IMR-90 (cell line): ENCODE data around the gene SLC2A14. TPM values are rescaled to one million over a fixed set of nuclear protein-coding genes. Genes with fewer than 3 reads are reported as not detected.
"Not testable (repeated sequence)": the region's sequence is repeated elsewhere in the genome, so short reads cannot be mapped to it uniquely, and the experiment has no call there.

Experiments used
- ATAC-seq: fragments of 200-7000 bp; cut with Tn5 transposase; 2 replicates; pipeline ENCODE4 v1.9.1; 2020; ENCODE audit warnings: low read depth, mild to moderate bottlenecking, moderate library complexity
- BruUV-seq: library from RNA; stranded (reverse); fragments of 400-500 nt; replicated peaks from 2 replicates; lab custom pipeline; 2021; lab: Mats Ljungman, UMichigan
- CTCF ChIA-PET: fragments of 300-600 bp; formaldehyde crosslinking; extraction: SDS; loops from one replicate; lab custom pipeline; 2021; ENCODE audit warnings: antibody characterized with exemption; lab: Yijun Ruan, JAX
- POLR2A ChIA-PET: fragments of 300-600 bp; sonication (Branson Sonifier 250); formaldehyde crosslinking; loops from one replicate; lab custom pipeline; 2022; ENCODE audit warnings: antibody characterized with exemption; ENCODE audit not compliant: unreplicated experiment; lab: Charles Lee
- DNase-seq: peaks from one replicate; pipeline ENCODE4 v3.0.0; 2013
- H2AFZ ChIP-seq: replicated peaks from 2 replicates; pipeline ENCODE3; 2013; ENCODE audit warnings: low read length, mild to moderate bottlenecking; ENCODE audit not compliant: poor library complexity
- H2AK5ac ChIP-seq: 2 replicates; pipeline ENCODE4 v1.6.1; 2013; ENCODE audit warnings: low read depth, low read length, inconsistent platforms
- H2AK9ac ChIP-seq: replicated peaks from 2 replicates; pipeline ENCODE3; 2013; ENCODE audit warnings: mild to moderate bottlenecking, low read depth, low read length, moderate library complexity; ENCODE audit not compliant: poor library complexity
- H2BK120ac ChIP-seq: 2 replicates; pipeline ENCODE4 v1.6.1; 2013; ENCODE audit warnings: low read depth, low read length, inconsistent platforms
- H2BK15ac ChIP-seq: 3 replicates; pipeline ENCODE4 v1.6.1; 2013; ENCODE audit warnings: low read depth, low read length, inconsistent platforms
- H2BK20ac ChIP-seq: 2 replicates; pipeline ENCODE4 v1.6.1; 2013; ENCODE audit warnings: low read depth, mild to moderate bottlenecking, inconsistent platforms, low read length, moderate library complexity
- H2BK5ac ChIP-seq: 2 replicates; pipeline ENCODE4 v1.6.1; 2013; ENCODE audit warnings: mild to moderate bottlenecking, low read depth, low read length, inconsistent platforms; ENCODE audit not compliant: poor library complexity, severe bottlenecking
- H3K14ac ChIP-seq: replicated peaks from 2 replicates; pipeline ENCODE4 v1.6.1; 2013; ENCODE audit warnings: low read depth, low read length, inconsistent platforms
- H3K18ac ChIP-seq: 2 replicates; pipeline ENCODE4 v1.6.1; 2013; ENCODE audit warnings: low read depth, low read length, control low read depth
- H3K23ac ChIP-seq: 2 replicates; pipeline ENCODE4 v1.6.1; 2013; ENCODE audit warnings: low read depth, low read length, inconsistent platforms
- H3K27ac ChIP-seq: 2 replicates; pipeline ENCODE4 v1.5.1; 2013; ENCODE audit warnings: mild to moderate bottlenecking, control low read depth, low read length; ENCODE audit not compliant: insufficient read depth
- H3K27me3 ChIP-seq: 2 replicates; pipeline ENCODE4 v1.6.1; 2013; ENCODE audit warnings: low read length; ENCODE audit not compliant: control insufficient read depth, insufficient read depth
- H3K36me3 ChIP-seq: 2 replicates; pipeline ENCODE4 v1.6.1; 2013; ENCODE audit warnings: low read length, mixed read lengths; ENCODE audit not compliant: control insufficient read depth, insufficient read depth
- H3K4ac ChIP-seq: 2 replicates; pipeline ENCODE4 v1.6.1; 2013; ENCODE audit warnings: low read depth, low read length, inconsistent platforms
- H3K4me1 ChIP-seq: 2 replicates; pipeline ENCODE4 v1.6.1; 2013; ENCODE audit warnings: low read length, mixed read lengths; ENCODE audit not compliant: control insufficient read depth, insufficient read depth
- H3K4me2 ChIP-seq: 2 replicates; pipeline ENCODE4 v1.6.1; 2013; ENCODE audit warnings: low read depth, mild to moderate bottlenecking, control low read depth, low read length, moderate library complexity
- H3K4me3 ChIP-seq: 2 replicates; pipeline ENCODE4 v1.5.1; 2013; ENCODE audit warnings: low read depth, mild to moderate bottlenecking, control low read depth, low read length, moderate library complexity; ENCODE audit not compliant: insufficient read depth
- H3K56ac ChIP-seq: 2 replicates; pipeline ENCODE4 v1.6.1; 2013; ENCODE audit warnings: low read length, inconsistent platforms; ENCODE audit not compliant: insufficient read depth; ENCODE audit errors: extremely low read depth
- H3K79me1 ChIP-seq, 2 experiments: 2 replicates each; pipeline ENCODE4 v1.6.1; 2013; ENCODE audit warnings: low read length in 2 of 2, inconsistent platforms in 1 of 2, low read depth in 1 of 2
- H3K9ac ChIP-seq: 2 replicates; pipeline ENCODE4 v1.6.1; 2013; ENCODE audit warnings: low read depth, low read length, control low read depth
- H3K9me1 ChIP-seq: 2 replicates; pipeline ENCODE4 v1.6.1; 2013; ENCODE audit warnings: low read length, inconsistent platforms; ENCODE audit not compliant: insufficient read depth
- H3K9me3 ChIP-seq: 2 replicates; pipeline ENCODE4 v1.6.1; 2013; ENCODE audit warnings: low read length; ENCODE audit not compliant: control insufficient read depth, insufficient read depth
- H4K20me1 ChIP-seq: 2 replicates; pipeline ENCODE4 v1.6.1; 2013; ENCODE audit warnings: low read length, inconsistent platforms; ENCODE audit not compliant: insufficient read depth
- H4K5ac ChIP-seq: 2 replicates; pipeline ENCODE4 v1.6.1; 2013; ENCODE audit warnings: mild to moderate bottlenecking, low read depth, low read length, control low read depth
- H4K8ac ChIP-seq, 2 experiments: 2 replicates each; pipeline ENCODE4 v1.6.1; 2013; ENCODE audit warnings: low read depth in 2 of 2, low read length in 2 of 2, control low read depth in 1 of 2, inconsistent platforms in 1 of 2
- H4K91ac ChIP-seq: 2 replicates; pipeline ENCODE4 v1.6.1; 2013; ENCODE audit warnings: low read depth, low read length, inconsistent platforms; ENCODE audit not compliant: insufficient read depth
- WGBS, 2 experiments: methylation state at CpG; one replicate each; pipeline versions ENCODE4 v1.1.5 to v1.1.7; 2013; ENCODE audit warnings: missing lambda C conversion rate in 2 of 2; ENCODE audit not compliant: insufficient read length in 1 of 2; ENCODE audit errors: extremely low coverage in 2 of 2; 5-methylcytosine and 5-hydroxymethylcytosine counted together
- dilution Hi-C: fragments of 300-500 bp; cut with HindIII; formaldehyde crosslinking; loops from one replicate; pipeline ENCODE4 v1.14.3; 2018; ENCODE audit warnings: low sequenced_read_pairs; ENCODE audit not compliant: unreplicated experiment
- in situ Hi-C: fragments of 300-500 bp; cut with MboI; formaldehyde crosslinking; loops from 3 replicates; pipeline ENCODE4 v1.14.3; 2019; ENCODE audit warnings: low sequenced_read_pairs, inconsistent platforms, mixed read lengths
- intact Hi-C: fragments of 100-400 bp; cut with micrococcal nuclease; formaldehyde crosslinking; loops from 2 replicates; pipeline ENCODE4 v1.10.0; 2022
- polyA plus RNA-seq, 3 experiments: library from polyadenylated mRNA; depleted of rRNA; stranded (reverse); fragments of >200 nt; gene quantifications; 2 replicates each; pipeline ENCODE4 v1.2.3, GENCODE V29; 2012; ENCODE audit warnings: low replicate concordance in 1 of 3
- total RNA-seq: library from RNA; depleted of rRNA; stranded (reverse); fragments of >200 nt; gene quantifications from 2 replicates; pipeline ENCODE4 v1.2.3, GENCODE V29; 2012

SLC2A14 gene
- total and polyA plus RNA-seq, 2 of the 4 experiments (the other 2 are of a cell fraction) = 0.05 TPM; not detected in 1

GRCh38 chr12:7798750-7799308, 73.9 kb downstream of the SLC2A14 start:
- dilution Hi-C loops, CTCF ChIA-PET: not testable (repeated sequence)
- peak; percentile 35; the same call in 1 of the 2 replicates for ATAC-seq

More at GRCh38 chr12:7798750-7799308, 73.9 kb downstream of the SLC2A14 start:
- H2BK15ac ChIP-seq, H3K36me3 ChIP-seq, H3K4me3 ChIP-seq, H2AFZ ChIP-seq, H4K20me1 ChIP-seq, H2BK5ac ChIP-seq, H2BK120ac ChIP-seq, H3K14ac ChIP-seq, BruUV-seq, H4K91ac ChIP-seq, H4K8ac ChIP-seq, H3K9ac ChIP-seq, H2BK20ac ChIP-seq, in situ Hi-C loops, H3K27ac ChIP-seq, POLR2A ChIA-PET, H3K79me1 ChIP-seq, H3K23ac ChIP-seq, intact Hi-C loops, H3K4me2 ChIP-seq, H3K4me1 ChIP-seq, H3K4ac ChIP-seq, H2AK9ac ChIP-seq, H3K9me1 ChIP-seq, H3K27me3 ChIP-seq, H2AK5ac ChIP-seq, H3K9me3 ChIP-seq, H3K18ac ChIP-seq, H3K56ac ChIP-seq, DNase-seq, H4K5ac ChIP-seq: not testable (repeated sequence)
- no CpG with 5 or more reads among the region's 4 CpGs for WGBS, 2 experiments
